K562 (cell line): ENCODE data around the gene GADL1. TPM values are rescaled to one million over a fixed set of nuclear protein-coding genes. Genes with fewer than 3 reads are reported as not detected.

Experiments
- ATAC-seq: fragments of 200-7000 bp; cut with Tn5 transposase; 3 replicates; pipeline ENCODE4 v1.9.1; 2020; ENCODE audit warnings: moderate library complexity
- BruUV-seq: library from RNA; stranded (reverse); fragments of 400-500 nt; replicated peaks from 2 replicates; lab custom pipeline; 2021; lab: Mats Ljungman, UMichigan
- CTCF ChIA-PET: fragments of 300-600 bp; formaldehyde crosslinking; extraction: SDS; loops from one replicate; lab custom pipeline; 2021; ENCODE audit warnings: low intra/inter-chr PET ratio; lab: Yijun Ruan, JAX
- POLR2A ChIA-PET: fragments of 300-600, 350-650 bp; sonication (Branson Sonifier 250); formaldehyde crosslinking; extraction: SDS; loops from one replicate; lab custom pipeline; 2021; ENCODE audit warnings: antibody characterized with exemption, inconsistent platforms; lab: Yijun Ruan, JAX
- DNase-seq, 4 experiments: peaks; one replicate each; pipeline versions ENCODE4 v3.0.0 to v3.0.0-alpha.2; 2011 to 2018; ENCODE audit warnings: low spot score in 3 of 4, mixed read lengths in 3 of 4; ENCODE audit errors: extremely low read depth in 1 of 4
- FAIRE-seq: peaks from 2 replicates; lab custom pipeline; 2011; peaks lifted over from hg19 to GRCh38; lab: Jason Lieb, UNC
- H2AFZ ChIP-seq: 2 replicates; pipeline ENCODE4 v1.6.0; 2011; ENCODE audit warnings: low read depth, low read length, control low read depth, inconsistent platforms
- H3K27ac ChIP-seq: fragments of 200-600 bp; 3 replicates; pipeline ENCODE4 v1.8.0; 2011; ENCODE audit warnings: low read depth, mild to moderate bottlenecking, control low read depth, inconsistent platforms, low read length, moderate library complexity, mixed read lengths; ENCODE audit errors: extremely low read depth
- H3K27me3 ChIP-seq, 2 experiments: fragments of 300-600 bp in 1 of 2; 2 replicates in 1 of 2; 3 replicates in 1 of 2; pipeline versions ENCODE4 v1.6.0 to v1.8.0; 2011; ENCODE audit warnings: inconsistent platforms in 2 of 2, low read length in 2 of 2, mild to moderate bottlenecking in 1 of 2, mixed read lengths in 1 of 2, moderate library complexity in 1 of 2; ENCODE audit not compliant: control insufficient read depth in 2 of 2, insufficient read depth in 2 of 2
- H3K36me3 ChIP-seq: fragments of 300-600 bp; 3 replicates; pipeline ENCODE4 v1.8.0; 2011; ENCODE audit warnings: mild to moderate bottlenecking, low read length, inconsistent platforms; ENCODE audit not compliant: control insufficient read depth, insufficient read depth
- H3K4me1 ChIP-seq, 2 experiments: fragments of 200-600 bp in 1 of 2; replicated peaks in 1 of 2; 2 replicates in 1 of 2; 3 replicates in 1 of 2; pipeline versions ENCODE4 v1.5.1 to v1.8.0; 2011; ENCODE audit warnings: inconsistent platforms in 2 of 2, low read length in 2 of 2, mild to moderate bottlenecking in 1 of 2, mixed read lengths in 1 of 2, moderate library complexity in 1 of 2; ENCODE audit not compliant: control insufficient read depth in 2 of 2, insufficient read depth in 2 of 2
- H3K4me2 ChIP-seq: 2 replicates; pipeline ENCODE4 v1.6.1; 2011; ENCODE audit warnings: low read length, control low read depth, inconsistent platforms, mixed read lengths; ENCODE audit not compliant: insufficient read depth
- H3K4me3 ChIP-seq: fragments of 200-600 bp; sonication (generic), shearing (Covaris generic); 2 replicates; pipeline ENCODE4 v1.5.1; 2016; ENCODE audit warnings: control low read depth, inconsistent platforms
- H3K79me2 ChIP-seq: fragments of 200-600 bp; 3 replicates; pipeline ENCODE4 v1.8.0; 2011; ENCODE audit warnings: low read length, inconsistent platforms; ENCODE audit not compliant: control insufficient read depth, insufficient read depth
- H3K9ac ChIP-seq, 2 experiments: 2 replicates each; pipeline versions ENCODE4 v1.6.0 to v1.6.1; 2011; ENCODE audit warnings: low read depth in 2 of 2, low read length in 2 of 2, control low read depth in 1 of 2, inconsistent platforms in 1 of 2, mild to moderate bottlenecking in 1 of 2, mixed read lengths in 1 of 2; ENCODE audit not compliant: insufficient read depth in 1 of 2
- H3K9me1 ChIP-seq: one replicate; pipeline ENCODE4 v1.6.0; 2011; ENCODE audit warnings: inconsistent platforms, mild to moderate bottlenecking, low read length, moderate library complexity; ENCODE audit not compliant: control insufficient read depth, insufficient read depth
- H3K9me3 ChIP-seq: replicated peaks from 2 replicates; pipeline ENCODE4 v1.5.1; 2011; ENCODE audit warnings: low read depth, low read length, inconsistent platforms; ENCODE audit not compliant: control insufficient read depth, insufficient read depth
- H4K20me1 ChIP-seq: replicated peaks from 2 replicates; pipeline ENCODE4 v1.6.1; 2011; ENCODE audit warnings: low read length, inconsistent platforms, mixed read lengths; ENCODE audit not compliant: control insufficient read depth, insufficient read depth
- DLX4 ChIP-seq: fragments of 250-450 bp; sonication (Bioruptor Pico); IDR thresholded peaks from 2 replicates; pipeline ENCODE4 v1.6.1; 2021; ENCODE audit warnings: mild to moderate bottlenecking
- DNMT1 ChIP-seq: fragments of 450-650 bp; IDR thresholded peaks from 2 replicates; pipeline ENCODE4 v1.6.1; 2016; ENCODE audit warnings: antibody characterized with exemption, mild to moderate bottlenecking
- HOMEZ ChIP-seq: fragments of 250-450 bp; sonication (Bioruptor Pico); IDR thresholded peaks from 2 replicates; pipeline ENCODE4 v1.4.0; 2020; ENCODE audit warnings: mild to moderate bottlenecking, moderate library complexity
- PML ChIP-seq: IDR thresholded peaks from 2 replicates; pipeline ENCODE4 v1.6.1; 2012; ENCODE audit warnings: low read length, inconsistent platforms
- POLR2AphosphoS5 ChIP-seq: IDR thresholded peaks from 2 replicates; pipeline ENCODE4 v1.6.1; 2011; ENCODE audit warnings: mild to moderate bottlenecking, low read depth, low read length, moderate library complexity; ENCODE audit not compliant: control insufficient read depth, insufficient read depth
- SNAPC5 ChIP-seq: fragments of 250-450 bp; sonication (Bioruptor Pico); IDR thresholded peaks from 2 replicates; pipeline ENCODE4 v1.8.0; 2021; ENCODE audit warnings: moderate library complexity, mild to moderate bottlenecking, inconsistent platforms
- STAT5A ChIP-seq: IDR thresholded peaks from 2 replicates; pipeline ENCODE4 v1.6.1; 2012; ENCODE audit warnings: low read length, inconsistent platforms, borderline replicate concordance
- ZNF57 ChIP-seq: fragments of 450-650 bp; formaldehyde crosslinking; IDR thresholded peaks from 2 replicates; pipeline ENCODE4 v1.4.0; 2020; ENCODE audit warnings: mild to moderate bottlenecking, moderate library complexity
- ZNF584 ChIP-seq: fragments of 200-800 bp; sonication (Bioruptor generic); IDR thresholded peaks from 2 replicates; pipeline ENCODE4 v1.6.1; 2016; ENCODE audit warnings: low read depth, mild to moderate bottlenecking, missing genetic modification characterization, missing compliant biosample characterization
- in situ Hi-C: fragments of 300-500 bp; cut with MboI; formaldehyde crosslinking; loops from 4 replicates; pipeline ENCODE4 v1.15.0; 2018; ENCODE audit warnings: inconsistent platforms, mixed read lengths
- intact Hi-C: fragments of 100-400 bp; cut with micrococcal nuclease; formaldehyde crosslinking; loops from 2 replicates; pipeline ENCODE4 v1.14.2; 2022
- polyA plus RNA-seq, 8 experiments: library from polyadenylated mRNA; depleted of rRNA in 4 of 8; stranded (reverse) in 5 of 8; unstranded in 3 of 8; fragments of >200 nt; fragmentation: Nextera tagmentation in 2 of 8; fragmentation: Illumina TruSeq in 1 of 8; extraction: Ambion mirVana in 2 of 8; extraction: Trizol in 1 of 8; gene quantifications; 2 replicates each; pipeline versions ENCODE4 v1.2.1 to v1.2.3, GENCODE V29; 2011 to 2014; ENCODE audit warnings: inconsistent platforms in 1 of 8, missing spikeins in 1 of 8
- total RNA-seq, 7 experiments: library from RNA; depleted of rRNA in 6 of 7; stranded (reverse); fragments of >200 nt in 6 of 7; fragmentation: Illumina TruSeq in 2 of 7; extraction: Trizol in 2 of 7; gene quantifications; 2 replicates each; pipeline versions ENCODE4 v1.2.1 to v1.2.3, GENCODE V29; 2011 to 2021; ENCODE audit warnings: low replicate concordance in 1 of 7
- TF ChIP-seq, protein P1 (sequence below): fragments of 150-350 bp; conservative IDR thresholded peaks from 2 replicates; pipeline ENCODE4 v1.6.1; 2014; ENCODE audit warnings: low read length

The GADL1 gene
- total and polyA plus RNA-seq, 9 of the 15 experiments (the other 6 are each of a cell fraction or from before 2014, with no cell fraction given): 0.07 TPM; not detected in 8

DNA sequence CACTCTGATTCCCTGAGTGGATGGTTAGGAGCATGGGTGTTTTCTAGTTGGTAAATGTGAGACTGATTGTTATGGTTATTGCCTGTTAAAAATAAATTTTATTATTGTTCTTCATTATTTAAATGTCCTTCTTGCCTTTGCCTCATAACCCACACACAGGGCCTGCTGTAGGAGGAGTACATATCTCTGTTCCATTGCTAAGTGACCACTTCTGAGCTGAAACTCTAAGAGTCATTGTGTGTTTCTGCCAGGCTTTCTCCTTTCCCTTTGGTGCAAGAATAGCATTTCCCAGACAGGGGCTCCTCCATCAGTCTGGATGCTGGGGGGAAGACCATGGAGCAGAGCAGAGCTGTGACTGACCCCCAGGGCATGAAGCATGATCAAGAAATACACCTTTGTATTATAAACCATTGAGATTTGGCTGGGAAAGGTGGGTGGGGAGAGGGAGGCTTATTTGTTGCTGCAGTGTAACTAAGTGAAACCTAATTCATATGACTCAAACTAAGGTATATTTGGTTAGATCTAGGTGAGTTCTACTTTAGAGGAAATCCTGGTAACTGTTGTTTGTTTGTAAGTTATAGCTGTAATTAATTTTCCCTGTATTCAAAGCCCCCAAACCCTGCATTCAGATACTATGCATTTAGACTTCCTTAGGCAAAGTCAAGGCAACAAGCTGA, 150.7 kb downstream of the GADL1 start:
- in situ Hi-C loops (no loop called here), intact Hi-C loops (no loop called here)
- Histone ChIP-seq H3K36me3 (no peaks in the 10 kb centered on the region), H3K27ac (no peak overlapping the region), H3K9ac (no peak overlapping the region), H3K9me1 (no peaks in the 10 kb centered on the region), H3K27me3 (no peaks in the 10 kb centered on the region), H2AFZ (no peak overlapping the region), H3K9me3 (no peaks in the 10 kb centered on the region), H3K79me2 (no peaks in the 10 kb centered on the region), H3K4me2 (no peak overlapping the region), H4K20me1 (no peaks in the 10 kb centered on the region), H3K4me3 (no peak overlapping the region), H3K4me1 (no peaks in the 10 kb centered on the region)
- POLR2A ChIA-PET: no interaction called here
- BruUV-seq: no TSS peak
- FAIRE-seq (no peak), DNase-seq (no peak), ATAC-seq (no peak)
- CTCF ChIA-PET: no interaction called here
- TF ChIP-seq HOMEZ (no peak), POLR2AphosphoS5 (no peak), ZNF57 (CRISPR knock-in tag) (no peak), PML (no peak), SNAPC5 (no peak), ZNF584 (CRISPR knock-in tag) (no peak), DLX4 (CRISPR knock-in tag) (no peak), STAT5A (no peak), DNMT1 (no peak)
- TF ChIP-seq, protein P1, sequence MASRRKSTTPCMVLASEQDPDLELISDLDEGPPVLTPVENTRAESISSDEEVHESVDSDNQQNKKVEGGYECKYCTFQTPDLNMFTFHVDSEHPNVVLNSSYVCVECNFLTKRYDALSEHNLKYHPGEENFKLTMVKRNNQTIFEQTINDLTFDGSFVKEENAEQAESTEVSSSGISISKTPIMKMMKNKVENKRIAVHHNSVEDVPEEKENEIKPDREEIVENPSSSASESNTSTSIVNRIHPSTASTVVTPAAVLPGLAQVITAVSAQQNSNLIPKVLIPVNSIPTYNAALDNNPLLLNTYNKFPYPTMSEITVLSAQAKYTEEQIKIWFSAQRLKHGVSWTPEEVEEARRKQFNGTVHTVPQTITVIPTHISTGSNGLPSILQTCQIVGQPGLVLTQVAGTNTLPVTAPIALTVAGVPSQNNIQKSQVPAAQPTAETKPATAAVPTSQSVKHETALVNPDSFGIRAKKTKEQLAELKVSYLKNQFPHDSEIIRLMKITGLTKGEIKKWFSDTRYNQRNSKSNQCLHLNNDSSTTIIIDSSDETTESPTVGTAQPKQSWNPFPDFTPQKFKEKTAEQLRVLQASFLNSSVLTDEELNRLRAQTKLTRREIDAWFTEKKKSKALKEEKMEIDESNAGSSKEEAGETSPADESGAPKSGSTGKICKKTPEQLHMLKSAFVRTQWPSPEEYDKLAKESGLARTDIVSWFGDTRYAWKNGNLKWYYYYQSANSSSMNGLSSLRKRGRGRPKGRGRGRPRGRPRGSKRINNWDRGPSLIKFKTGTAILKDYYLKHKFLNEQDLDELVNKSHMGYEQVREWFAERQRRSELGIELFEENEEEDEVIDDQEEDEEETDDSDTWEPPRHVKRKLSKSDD: no peak
